Ectodermal cell (in vitro differentiated cells): ENCODE data around the gene NMT2.

ENCODE experiments used
- H3K27ac ChIP-seq: 2 replicates; pipeline ENCODE4 v1.7.0; 2013; ENCODE audit warnings: mild to moderate bottlenecking, low read depth, low read length; ENCODE audit not compliant: insufficient read depth, poor library complexity, severe bottlenecking
- H3K27me3 ChIP-seq: 2 replicates; pipeline ENCODE4 v1.7.0; 2013; ENCODE audit warnings: mild to moderate bottlenecking, low read length; ENCODE audit not compliant: insufficient read depth, control insufficient read depth, poor library complexity, severe bottlenecking
- H3K36me3 ChIP-seq: one replicate; pipeline ENCODE4 v1.7.0; 2013; ENCODE audit warnings: low read length; ENCODE audit not compliant: control insufficient read depth, insufficient read depth
- H3K4me1 ChIP-seq: one replicate; pipeline ENCODE4 v1.7.0; 2013; ENCODE audit warnings: low read length; ENCODE audit not compliant: control insufficient read depth, insufficient read depth
- H3K4me3 ChIP-seq: 2 replicates; pipeline ENCODE4 v1.7.0; 2013; ENCODE audit warnings: low read depth, low read length, control low read depth; ENCODE audit not compliant: insufficient read depth
- H3K9me3 ChIP-seq: 2 replicates; pipeline ENCODE4 v1.7.0; 2013; ENCODE audit warnings: mild to moderate bottlenecking, low read length, moderate library complexity; ENCODE audit not compliant: control insufficient read depth
- WGBS, 2 experiments: methylation state at CpG; one replicate each; pipeline ENCODE4 v1.1.7; 2013; ENCODE audit warnings: missing lambda C conversion rate in 2 of 2; 5-methylcytosine and 5-hydroxymethylcytosine counted together

Gene NMT2

GRCh38 chr10:15122477-15123030, 45.9 kb downstream of the NMT2 start:
- Histone ChIP-seq H3K27me3 (no peaks in the 10 kb centered on the region), H3K4me3 (no peak overlapping the region), H3K27ac (no peak overlapping the region), H3K9me3 (no peaks in the 10 kb centered on the region), H3K36me3 (peaks cover 24% of the 10 kb centered on the region), H3K4me1 (no peaks in the 10 kb centered on the region)
- WGBS, 2 experiments = 95 to 97% methylated on average over 8 of the region's 9 CpGs

- Histone ChIP-seq H3K36me3 (peaks cover 23% of the 10 kb centered on the region), H3K27ac (no peak overlapping the region), H3K4me3 (no peak overlapping the region), H3K9me3 (no peaks in the 10 kb centered on the region), H3K4me1 (no peaks in the 10 kb centered on the region), H3K27me3 (no peaks in the 10 kb centered on the region)
- WGBS, 2 experiments = 80% methylated on average over 1 of the region's 1 CpG; no CpG with 5 or more reads in 1 of the 2 experiments
Observed at GRCh38 chr10:15121707-15122106, 46.8 kb downstream of the NMT2 start.

GRCh38 chr10:15120523-15120922, 48.0 kb downstream of the NMT2 start:
- no peak overlapping the region for H3K4me3 ChIP-seq
- H3K4me1 ChIP-seq = no peaks in the 10 kb centered on the region
- no peak overlapping the region for H3K27ac ChIP-seq
- WGBS, 2 experiments = 92 to 99% methylated on average over 5 of the region's 5 CpGs
- no peaks in the 10 kb centered on the region for H3K9me3 ChIP-seq
- H3K27me3 ChIP-seq = no peaks in the 10 kb centered on the region
- H3K36me3 ChIP-seq = peaks cover 18% of the 10 kb centered on the region

- Histone ChIP-seq H3K4me3 (no peak overlapping the region), H3K36me3 (peaks cover 13% of the 10 kb centered on the region), H3K4me1 (no peaks in the 10 kb centered on the region), H3K9me3 (no peaks in the 10 kb centered on the region), H3K27me3 (no peaks in the 10 kb centered on the region), H3K27ac (no peak overlapping the region)
- 100% methylated on average over 1 of the region's 1 CpG for WGBS, 2 experiments
Observed at GRCh38 chr10:15118615-15119014, 49.9 kb downstream of the NMT2 start.

GRCh38 chr10:15116225-15116624, 52.3 kb downstream of the NMT2 start:
- H3K9me3 ChIP-seq = no peaks in the 10 kb centered on the region
- H3K27me3 ChIP-seq = no peaks in the 10 kb centered on the region
- 95% methylated on average over 5 of the region's 5 CpGs for WGBS, 2 experiments
- peaks cover 10% of the 10 kb centered on the region for H3K36me3 ChIP-seq
- H3K4me1 ChIP-seq = no peaks in the 10 kb centered on the region
- H3K4me3 ChIP-seq = no peak overlapping the region
- no peak overlapping the region for H3K27ac ChIP-seq

GRCh38 chr10:15113766-15114165, 54.7 kb downstream of the NMT2 start:
- WGBS, 2 experiments = 98 to 99% methylated on average over 4 of the region's 4 CpGs
- Histone ChIP-seq H3K36me3 (peaks cover 2% of the 10 kb centered on the region), H3K27me3 (no peaks in the 10 kb centered on the region)

GRCh38 chr10:15112657-15113056, 55.8 kb downstream of the NMT2 start:
- Histone ChIP-seq H3K27ac (no peak overlapping the region), H3K4me3 (no peak overlapping the region), H3K36me3 (peaks cover 2% of the 10 kb centered on the region), H3K27me3 (no peaks in the 10 kb centered on the region), H3K9me3 (no peaks in the 10 kb centered on the region), H3K4me1 (no peaks in the 10 kb centered on the region)
- WGBS, 2 experiments = 93 to 94% methylated on average over 13 of the region's 13 CpGs

More at GRCh38 chr10:15113766-15114165, 54.7 kb downstream of the NMT2 start:
- H3K4me1 ChIP-seq = no peaks in the 10 kb centered on the region
- no peaks in the 10 kb centered on the region for H3K9me3 ChIP-seq
- H3K4me3 ChIP-seq = no peak overlapping the region
- no peak overlapping the region for H3K27ac ChIP-seq

GRCh38 chr10:15106352-15107013, 62.0 kb downstream of the NMT2 start:
- no peaks in the 10 kb centered on the region for H3K4me1 ChIP-seq
- H3K27ac ChIP-seq = no peak overlapping the region
- 76% methylated on average over 8 of the region's 8 CpGs for WGBS, 2 experiments
- H3K36me3 ChIP-seq = peaks cover 23% of the 10 kb centered on the region
- no peak overlapping the region for H3K4me3 ChIP-seq
- no peaks in the 10 kb centered on the region for H3K27me3 ChIP-seq
- H3K9me3 ChIP-seq = no peaks in the 10 kb centered on the region

GRCh38 chr10:15103513-15103912, 65.0 kb downstream of the NMT2 start:
- no peaks in the 10 kb centered on the region for H3K4me1 ChIP-seq
- WGBS, 2 experiments = 96 to 98% methylated on average over 9 of the region's 9 CpGs

GRCh38 chr10:15099886-15100285, 68.6 kb downstream of the NMT2 start:
- no peak overlapping the region for H3K4me3 ChIP-seq
- peaks cover 9% of the 10 kb centered on the region for H3K36me3 ChIP-seq
- H3K27me3 ChIP-seq = no peaks in the 10 kb centered on the region
- WGBS, 2 experiments = 95 to 97% methylated on average over 4 of the region's 4 CpGs
- H3K27ac ChIP-seq = no peak overlapping the region
- H3K9me3 ChIP-seq = no peaks in the 10 kb centered on the region
- no peaks in the 10 kb centered on the region for H3K4me1 ChIP-seq

More at GRCh38 chr10:15103513-15103912, 65.0 kb downstream of the NMT2 start:
- no peaks in the 10 kb centered on the region for H3K27me3 ChIP-seq
- peaks cover 23% of the 10 kb centered on the region for H3K36me3 ChIP-seq
- H3K9me3 ChIP-seq = no peaks in the 10 kb centered on the region
- no peak overlapping the region for H3K27ac ChIP-seq
- no peak overlapping the region for H3K4me3 ChIP-seq
